HG02588 (cell line): ENCODE results near the gene RPS17.

ENCODE experiments used
- ATAC-seq: cut with Tn5 transposase; IDR thresholded peaks from one replicate; pipeline ENCODE4 v1.9.1; 2021; ENCODE audit warnings: mild to moderate bottlenecking, moderate library complexity; ENCODE audit not compliant: unreplicated experiment

The RPS17 gene

GRCh38 chr15:82540055-82540983 lies at the start of gene RPS17:
TSS of gene RPS17 (minus strand) at chr15:82540457. CDS start at chr15:82540428, 29 bp downstream.
- peak; percentile 94 for ATAC-seq

GRCh38 chr15:82587805-82588204 lies 47.5 kb upstream of the RPS17 start:
- no peak for ATAC-seq

DNA sequence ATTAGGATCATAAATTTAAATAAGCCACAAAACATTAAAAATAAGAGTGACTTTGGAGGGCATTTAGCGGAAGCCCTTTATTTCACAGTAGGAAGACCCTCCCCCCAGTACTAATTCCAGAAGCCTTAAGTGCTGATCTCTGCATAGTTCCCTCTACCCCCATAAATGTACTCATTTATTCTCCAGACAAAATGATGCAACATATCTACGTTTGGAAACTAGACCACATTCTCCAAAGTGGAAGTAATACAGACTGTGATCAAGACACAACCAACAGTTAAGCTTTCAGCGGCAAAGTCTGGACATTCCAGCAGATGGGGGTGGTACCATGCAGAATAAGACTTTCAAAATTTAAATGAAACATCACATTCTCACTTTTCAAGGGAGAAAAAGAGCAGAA lies 44.8 kb upstream of the RPS17 start:
- no peak for ATAC-seq

DNA sequence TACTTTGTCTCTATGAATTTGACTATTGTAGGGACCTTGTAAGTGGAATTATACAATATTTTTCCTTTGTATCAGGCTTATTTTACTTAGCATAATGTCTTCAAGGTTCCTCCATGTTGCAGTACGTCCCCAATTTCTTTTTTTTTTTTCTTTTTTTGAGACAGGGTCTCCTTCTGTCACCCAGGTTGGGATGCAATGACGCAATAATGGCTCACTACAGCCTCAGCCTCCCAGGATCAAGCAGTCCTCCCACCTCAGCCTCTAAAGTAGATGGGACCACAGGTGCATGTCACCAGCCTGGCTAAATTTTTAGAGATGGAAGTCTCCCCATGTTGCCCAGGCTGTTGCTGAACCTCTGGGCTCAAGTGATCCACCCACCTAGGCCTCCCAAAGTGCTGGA lies 40.5 kb upstream of the RPS17 start:
- ATAC-seq: no peak

GRCh38 chr15:82575335-82575734 lies 35.1 kb upstream of the RPS17 start:
- ATAC-seq: no peak

- no peak for ATAC-seq
Observed at GRCh38 chr15:82572986-82573385, 32.7 kb upstream of the RPS17 start.

DNA sequence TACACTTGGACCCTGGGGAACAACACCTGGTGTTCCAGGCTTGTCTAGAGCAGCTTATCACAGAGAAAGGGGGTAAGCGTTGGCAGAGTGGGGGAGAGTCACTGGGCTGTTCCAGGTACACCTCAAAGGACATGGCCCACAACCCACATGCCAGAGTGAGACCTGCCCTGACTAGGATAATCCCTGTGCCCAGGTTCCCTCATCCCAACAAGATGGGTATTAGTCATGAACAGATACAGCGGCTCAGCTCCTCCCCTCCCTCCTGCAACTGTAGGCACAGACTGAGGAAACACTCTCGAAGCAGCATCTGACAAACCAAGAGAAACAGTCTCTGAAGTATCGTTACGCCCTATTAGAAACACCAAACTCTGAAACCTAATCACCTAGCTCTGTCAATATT lies 32.1 kb upstream of the RPS17 start:
- no peak for ATAC-seq

DNA sequence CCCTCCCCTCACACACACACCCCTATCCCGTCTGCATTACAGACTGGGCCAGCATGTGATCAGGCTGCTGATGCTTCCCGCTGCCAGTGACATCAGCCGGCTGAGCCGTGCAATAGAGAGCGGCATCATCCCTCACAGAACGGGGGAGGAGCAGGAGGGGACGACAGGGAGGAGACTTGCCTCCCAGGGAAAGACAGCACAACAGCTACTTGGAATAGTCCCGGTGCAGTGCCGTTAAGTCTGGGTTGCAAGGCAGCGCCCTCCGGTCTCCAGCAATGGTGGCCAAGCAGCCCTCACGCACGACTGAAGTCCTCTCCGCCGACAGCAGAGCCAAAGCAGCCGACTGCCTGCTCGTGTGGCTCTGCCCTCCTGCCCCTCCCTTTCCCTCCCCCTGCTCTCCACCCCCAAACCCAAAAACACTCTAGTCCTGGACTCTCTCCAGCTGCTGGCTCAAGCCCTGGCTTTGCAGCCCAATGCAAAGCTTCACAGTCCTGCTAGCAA lies 31.5 kb upstream of the RPS17 start:
- no peak for ATAC-seq

- no peak for ATAC-seq
Observed at GRCh38 chr15:82570721-82571508, 30.7 kb upstream of the RPS17 start.

DNA sequence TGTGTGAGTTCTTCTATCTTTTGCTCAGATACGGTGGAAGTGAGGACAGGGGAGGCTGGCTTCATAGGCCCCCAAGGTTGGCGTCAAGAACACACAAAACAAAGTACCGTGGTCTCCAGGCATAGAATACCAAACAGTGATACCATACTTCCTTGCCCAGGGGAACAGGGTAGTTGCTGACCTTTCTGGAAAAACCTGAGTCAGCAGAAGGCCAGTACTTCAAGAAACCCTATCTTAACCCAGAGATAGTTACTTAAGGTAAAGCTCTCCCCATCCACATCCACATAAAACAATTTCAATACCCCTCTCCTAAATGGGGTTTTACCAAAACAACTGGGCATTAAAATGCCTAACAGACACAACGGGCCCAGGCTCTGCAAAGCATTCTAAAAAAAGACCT lies 29.6 kb upstream of the RPS17 start:
- ATAC-seq: no peak

GRCh38 chr15:82568986-82569385 lies 28.7 kb upstream of the RPS17 start:
- no peak for ATAC-seq

GRCh38 chr15:82567661-82568060 lies 27.4 kb upstream of the RPS17 start:
- no peak for ATAC-seq

DNA sequence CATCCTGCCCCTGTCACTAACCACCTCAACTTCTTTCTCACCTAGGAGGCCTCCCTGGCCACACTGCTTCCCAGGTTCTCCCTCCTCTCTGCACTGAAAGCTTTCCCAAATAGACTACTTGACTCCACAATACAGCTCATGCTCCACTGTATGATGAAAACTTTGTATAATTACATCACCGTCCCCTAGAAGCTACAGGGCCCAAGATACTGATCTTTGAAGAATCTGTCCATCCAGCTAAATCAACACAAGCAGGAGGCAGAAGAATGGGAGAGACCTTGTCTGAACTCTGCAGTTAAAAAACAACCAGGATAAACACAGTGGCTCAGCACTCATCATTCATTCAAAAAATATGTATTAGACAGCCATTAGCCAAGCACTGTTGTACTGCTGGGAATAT lies 26.4 kb upstream of the RPS17 start:
- no peak for ATAC-seq

DNA sequence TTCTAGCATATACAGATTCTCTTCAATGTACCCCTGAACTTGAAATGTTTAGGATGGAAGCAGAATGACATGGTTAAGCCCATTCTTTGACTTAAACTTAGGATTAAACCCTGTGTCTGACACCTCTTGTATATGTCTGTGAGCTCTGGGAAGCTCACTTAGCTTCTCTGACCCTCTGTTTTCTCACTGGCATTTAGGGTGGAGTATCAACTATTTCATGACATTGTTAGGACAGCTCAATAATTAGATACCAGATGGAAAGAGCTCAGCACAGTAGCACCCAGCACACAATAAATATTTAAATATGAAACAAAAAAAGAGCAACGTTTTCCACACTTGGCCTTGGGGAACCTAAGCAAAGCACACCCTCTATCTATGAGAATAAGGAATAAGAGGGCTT lies 18.2 kb upstream of the RPS17 start:
- ATAC-seq: no peak

GRCh38 chr15:82556315-82557035 lies 16.2 kb upstream of the RPS17 start:
- ATAC-seq: no peak

DNA sequence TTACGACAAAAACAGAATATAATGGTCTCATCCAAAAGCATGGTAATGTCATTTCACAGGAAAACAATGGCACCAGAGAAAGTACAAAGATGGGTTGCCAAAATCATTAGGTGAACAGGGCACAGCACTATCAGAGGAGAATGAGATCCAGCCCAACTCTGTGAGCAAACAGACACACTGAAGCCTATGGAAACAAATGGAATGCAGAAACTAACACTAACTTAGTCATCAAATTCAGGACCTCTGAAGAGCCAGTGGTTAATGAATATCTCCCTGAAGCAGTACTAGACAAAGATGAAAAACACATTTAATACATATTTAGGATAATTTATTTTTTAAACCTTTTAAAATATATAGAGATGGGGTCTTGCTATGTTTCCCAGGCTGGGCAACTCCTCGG lies 14.6 kb upstream of the RPS17 start:
- ATAC-seq: no peak

DNA sequence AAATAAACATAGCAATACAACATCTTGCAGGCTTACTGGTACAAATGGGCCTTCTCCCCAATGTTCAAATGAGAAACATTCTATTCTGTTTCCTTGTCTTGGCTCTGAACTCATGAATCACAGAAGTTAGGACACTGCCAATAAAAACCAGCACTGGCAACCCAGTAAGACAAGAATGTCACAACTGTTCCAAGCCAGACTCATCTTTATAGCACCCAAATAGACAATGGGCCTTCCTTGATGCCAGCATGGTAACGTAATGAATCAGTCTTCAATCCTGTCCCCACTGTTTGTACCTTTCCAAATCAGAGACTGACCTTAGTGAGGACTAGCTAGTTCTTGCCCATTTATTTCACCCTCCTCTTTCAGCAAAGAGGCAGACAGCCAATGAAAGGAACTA lies 14.1 kb upstream of the RPS17 start:
- no peak for ATAC-seq

DNA sequence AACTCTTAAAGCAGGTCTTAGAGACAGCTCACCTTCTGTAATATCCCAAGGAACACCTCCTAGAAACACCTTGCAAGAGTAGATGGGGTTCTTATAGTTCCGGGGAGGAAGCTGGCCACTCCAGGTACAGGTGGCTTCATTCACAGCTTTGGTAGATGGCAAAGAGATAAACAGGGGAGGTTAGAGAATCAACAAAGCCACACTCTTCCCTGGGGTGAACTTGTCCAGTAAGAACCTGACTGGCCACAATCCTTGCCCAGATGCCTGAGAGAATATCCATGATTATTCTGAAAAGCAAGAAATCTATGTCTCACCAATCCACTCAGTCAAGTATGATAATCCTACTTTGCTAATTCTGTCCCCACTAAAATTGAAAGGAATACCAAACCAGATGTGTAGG lies 13.6 kb upstream of the RPS17 start:
- ATAC-seq: no peak

DNA sequence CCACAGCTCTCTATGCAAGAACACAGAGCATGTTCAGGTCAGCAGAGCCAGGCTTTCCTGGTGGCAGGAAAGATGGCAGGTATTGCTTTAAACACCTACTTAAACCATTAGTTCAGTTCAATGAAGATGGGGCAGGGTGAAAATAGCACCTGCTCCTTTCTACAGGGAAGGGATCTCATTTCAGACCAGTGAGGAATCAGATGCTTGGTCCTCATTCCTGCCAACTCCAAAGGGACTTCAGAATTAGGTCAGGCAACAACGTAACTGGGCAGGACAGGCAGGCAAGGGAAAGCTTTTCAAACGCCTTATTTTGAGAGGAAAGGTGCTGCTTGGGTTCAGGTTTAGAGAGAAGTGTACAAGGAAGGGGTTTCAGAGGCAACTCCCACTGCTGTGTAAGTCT lies 12.6 kb upstream of the RPS17 start:
- no peak for ATAC-seq

- peak; percentile 56 for ATAC-seq
Observed at GRCh38 chr15:82551646-82552247, 11.5 kb upstream of the RPS17 start.

- ATAC-seq: no peak
Observed at GRCh38 chr15:82549199-82549665, 9.0 kb upstream of the RPS17 start.
